Fibroblast of lung (primary cell): ENCODE results near the gene ANGPT4. TPM values are rescaled to one million over a fixed set of nuclear protein-coding genes. Genes with fewer than 3 reads are reported as not detected.
"Not testable (repeated sequence)": the region's sequence is repeated elsewhere in the genome, so short reads cannot be mapped to it uniquely, and the experiment has no call there.

Experiments used
- DNase-seq, 2 donors: peaks; one replicate each; pipeline versions ENCODE4 v3.0.0 to v3.0.0-alpha.2; 2010; ENCODE audit warnings: low read depth in 2 of 2
- H2AFZ ChIP-seq: 2 replicates; pipeline ENCODE4 v1.5.1; 2012; ENCODE audit warnings: low read length, control low read depth, inconsistent platforms
- H3K27ac ChIP-seq: 2 replicates; pipeline ENCODE4 v1.5.1; 2011; ENCODE audit warnings: low read length, control low read depth; ENCODE audit not compliant: insufficient read depth
- H3K27me3 ChIP-seq: 2 replicates; pipeline ENCODE4 v1.5.1; 2011; ENCODE audit warnings: mild to moderate bottlenecking, low read length; ENCODE audit not compliant: control insufficient read depth, insufficient read depth
- H3K36me3 ChIP-seq: 2 replicates; pipeline ENCODE4 v1.5.1; 2011; ENCODE audit warnings: low read length; ENCODE audit not compliant: control insufficient read depth, insufficient read depth
- H3K4me1 ChIP-seq: 2 replicates; pipeline ENCODE4 v1.5.1; 2011; ENCODE audit warnings: low read length; ENCODE audit not compliant: control insufficient read depth, insufficient read depth; ENCODE audit errors: extremely low read depth
- H3K4me2 ChIP-seq: 2 replicates; pipeline ENCODE4 v1.5.1; 2011; ENCODE audit warnings: low read length, control low read depth; ENCODE audit not compliant: insufficient read depth; ENCODE audit errors: extremely low read depth
- H3K4me3 ChIP-seq, 4 experiments: fragments of 200-600 bp in 1 of 4; sonication (generic) in 1 of 4; replicated peaks in 1 of 4; 2 replicates each; pipeline ENCODE4 v1.5.1; 2011 to 2016; ENCODE audit warnings: low read length in 4 of 4, low read depth in 3 of 4, mild to moderate bottlenecking in 3 of 4, control low read depth in 2 of 4, inconsistent platforms in 1 of 4, mixed read lengths in 1 of 4; ENCODE audit not compliant: insufficient read depth in 1 of 4; ENCODE audit errors: control extremely low read depth in 1 of 4
- H3K79me2 ChIP-seq: 2 replicates; pipeline ENCODE4 v1.5.1; 2012; ENCODE audit warnings: mild to moderate bottlenecking, low read length, inconsistent platforms; ENCODE audit not compliant: control insufficient read depth, insufficient read depth
- H3K9ac ChIP-seq: 2 replicates; pipeline ENCODE4 v1.5.1; 2011; ENCODE audit warnings: mild to moderate bottlenecking, low read length, control low read depth; ENCODE audit not compliant: insufficient read depth
- H3K9me3 ChIP-seq: 2 replicates; pipeline ENCODE4 v1.5.1; 2012; ENCODE audit warnings: low read depth, low read length; ENCODE audit not compliant: control insufficient read depth, insufficient read depth
- H4K20me1 ChIP-seq: 2 replicates; pipeline ENCODE4 v1.5.1; 2011; ENCODE audit warnings: low read length; ENCODE audit not compliant: control insufficient read depth, insufficient read depth; ENCODE audit errors: extremely low read depth
- EZH2 ChIP-seq: IDR thresholded peaks from 2 replicates; pipeline ENCODE4 v1.5.1; 2012; ENCODE audit warnings: low read length, control low read depth, mild to moderate bottlenecking; ENCODE audit errors: missing control alignments
- polyA plus RNA-seq, 2 donors: library from polyadenylated mRNA; depleted of rRNA in 1 of 2; stranded (reverse) in 1 of 2; unstranded in 1 of 2; fragments of >200 nt; gene quantifications; 2 replicates each; pipeline ENCODE4 v1.2.1, GENCODE V29; 2011 to 2012; ENCODE audit warnings: missing spikeins in 1 of 2
- total RNA-seq: library from RNA; depleted of rRNA; stranded (reverse); fragments of >200 nt; gene quantifications from 2 replicates; pipeline ENCODE4 v1.2.1, GENCODE V29; 2014
- TF ChIP-seq, protein P1 (sequence below), 2 donors: IDR thresholded peaks in 1 of 2; conservative IDR thresholded peaks in 1 of 2; 1 replicate in 1 of 2; 2 replicates in 1 of 2; pipeline ENCODE4 v1.5.1; 2011 to 2012; ENCODE audit warnings: low read length in 2 of 2, control low read depth in 1 of 2, inconsistent platforms in 1 of 2, low read depth in 1 of 2, mild to moderate bottlenecking in 1 of 2

The ANGPT4 gene
- total and polyA plus RNA-seq, 2 donors (not counting 1 experiment from before 2014, with no cell fraction given), result under 0.01 TPM; not detected in 1

- no peak for DNase-seq
- no peak overlapping the region for H3K4me2 ChIP-seq
Observed at GRCh38 chr20:853406-853996, 62.6 kb downstream of the ANGPT4 start.

DNA sequence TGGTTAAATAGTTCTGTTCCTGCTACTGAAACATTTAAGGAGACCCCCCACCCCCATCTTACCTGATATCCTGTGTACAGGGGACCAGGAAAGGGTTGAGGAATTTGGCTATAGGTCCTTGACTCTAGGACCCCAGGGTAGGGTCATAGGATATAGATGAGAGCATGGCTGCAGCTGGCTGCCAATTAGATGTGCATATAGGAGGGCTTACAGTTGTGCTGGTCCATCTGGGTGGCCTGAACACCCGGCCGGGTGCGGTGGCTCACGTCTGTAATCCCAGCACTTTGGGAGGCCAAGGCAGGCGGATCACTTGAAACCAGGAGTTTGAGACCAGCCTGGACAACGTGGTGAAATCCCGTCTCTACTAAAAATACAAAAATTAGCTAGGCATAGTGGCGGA lies 67.4 kb downstream of the ANGPT4 start:
- H3K4me1 ChIP-seq, H3K79me2 ChIP-seq, H3K4me3 ChIP-seq, DNase-seq, H3K9me3 ChIP-seq, H2AFZ ChIP-seq, H3K9ac ChIP-seq, H3K36me3 ChIP-seq, H3K27ac ChIP-seq, H4K20me1 ChIP-seq, H3K4me2 ChIP-seq, H3K27me3 ChIP-seq: not testable (repeated sequence)

More at GRCh38 chr20:853406-853996, 62.6 kb downstream of the ANGPT4 start:
- no peaks in the 10 kb centered on the region for H4K20me1 ChIP-seq
- no peak overlapping the region for H3K9ac ChIP-seq
- no peaks in the 10 kb centered on the region for H3K36me3 ChIP-seq
- no peaks in the 10 kb centered on the region for H3K9me3 ChIP-seq
- no peaks in the 10 kb centered on the region for H3K27me3 ChIP-seq
- no peak overlapping the region for H3K27ac ChIP-seq
- peaks cover 5% of the 10 kb centered on the region for H3K4me1 ChIP-seq
- H3K4me3 ChIP-seq, result no peak overlapping the region
- no peaks in the 10 kb centered on the region for H3K79me2 ChIP-seq
- TF ChIP-seq, protein P1, sequence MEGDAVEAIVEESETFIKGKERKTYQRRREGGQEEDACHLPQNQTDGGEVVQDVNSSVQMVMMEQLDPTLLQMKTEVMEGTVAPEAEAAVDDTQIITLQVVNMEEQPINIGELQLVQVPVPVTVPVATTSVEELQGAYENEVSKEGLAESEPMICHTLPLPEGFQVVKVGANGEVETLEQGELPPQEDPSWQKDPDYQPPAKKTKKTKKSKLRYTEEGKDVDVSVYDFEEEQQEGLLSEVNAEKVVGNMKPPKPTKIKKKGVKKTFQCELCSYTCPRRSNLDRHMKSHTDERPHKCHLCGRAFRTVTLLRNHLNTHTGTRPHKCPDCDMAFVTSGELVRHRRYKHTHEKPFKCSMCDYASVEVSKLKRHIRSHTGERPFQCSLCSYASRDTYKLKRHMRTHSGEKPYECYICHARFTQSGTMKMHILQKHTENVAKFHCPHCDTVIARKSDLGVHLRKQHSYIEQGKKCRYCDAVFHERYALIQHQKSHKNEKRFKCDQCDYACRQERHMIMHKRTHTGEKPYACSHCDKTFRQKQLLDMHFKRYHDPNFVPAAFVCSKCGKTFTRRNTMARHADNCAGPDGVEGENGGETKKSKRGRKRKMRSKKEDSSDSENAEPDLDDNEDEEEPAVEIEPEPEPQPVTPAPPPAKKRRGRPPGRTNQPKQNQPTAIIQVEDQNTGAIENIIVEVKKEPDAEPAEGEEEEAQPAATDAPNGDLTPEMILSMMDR (conservative IDR thresholded peaks at IDR 0.05 in 1 of 2, IDR thresholded peaks at IDR 0.05 in 1 of 2; ENCODE audit: low read depth in 1 of 2, low read length in 2 of 2), result no peak
- no peak for TF ChIP-seq EZH2
- no peak overlapping the region for H2AFZ ChIP-seq

DNA sequence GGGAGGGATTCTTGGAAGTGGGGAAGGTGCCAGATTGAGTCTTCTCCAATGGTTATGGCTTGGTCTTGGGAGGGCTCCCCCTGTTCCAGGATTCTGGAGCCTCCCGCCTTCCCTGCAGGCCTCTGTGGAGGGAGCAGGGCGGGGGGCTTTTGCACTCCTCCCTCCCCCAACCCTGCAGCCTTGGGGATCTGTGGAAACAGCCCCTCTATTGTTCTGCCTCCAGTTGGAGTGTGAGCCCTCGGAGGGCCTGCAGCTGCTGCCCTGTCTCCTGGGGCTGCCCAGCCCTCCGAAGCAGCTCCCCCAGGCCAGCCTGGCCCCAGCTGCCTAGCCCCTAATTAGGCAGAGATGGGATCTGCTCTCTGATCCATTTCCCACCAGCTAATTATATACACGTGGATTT lies 67.9 kb downstream of the ANGPT4 start:
- H3K4me3 ChIP-seq, result no peak overlapping the region
- no peak overlapping the region for H2AFZ ChIP-seq
- peaks cover 2% of the 10 kb centered on the region for H3K36me3 ChIP-seq
- no peak for TF ChIP-seq EZH2
- TF ChIP-seq, protein P1 (conservative IDR thresholded peaks at IDR 0.05 in 1 of 2, IDR thresholded peaks at IDR 0.05 in 1 of 2; ENCODE audit: low read depth in 1 of 2, low read length in 2 of 2), result no peak
- H3K79me2 ChIP-seq, result peaks cover 3% of the 10 kb centered on the region
- no peaks in the 10 kb centered on the region for H3K27me3 ChIP-seq
- no peak overlapping the region for H3K9ac ChIP-seq
- H4K20me1 ChIP-seq, result no peaks in the 10 kb centered on the region
- DNase-seq, result no peak
- H3K9me3 ChIP-seq, result no peaks in the 10 kb centered on the region
- H3K4me2 ChIP-seq, result no peak overlapping the region
- H3K4me1 ChIP-seq, result no peaks in the 10 kb centered on the region
- H3K27ac ChIP-seq, result no peak overlapping the region
